HUES48 (cell line): ENCODE data around the gene RPL36A.

ENCODE experiments used
- H3K27ac ChIP-seq: one replicate; pipeline ENCODE4 v1.7.0; 2013; ENCODE audit warnings: low read depth, low read length, inconsistent platforms
- H3K27me3 ChIP-seq: 2 replicates; pipeline ENCODE4 v1.6.1; 2013; ENCODE audit warnings: mild to moderate bottlenecking, low read length; ENCODE audit not compliant: control insufficient read depth, insufficient read depth
- H3K36me3 ChIP-seq: 2 replicates; pipeline ENCODE4 v1.6.1; 2013; ENCODE audit warnings: low read length; ENCODE audit not compliant: control insufficient read depth, insufficient read depth
- H3K4me1 ChIP-seq: 2 replicates; pipeline ENCODE4 v1.6.1; 2013; ENCODE audit warnings: mild to moderate bottlenecking, low read length; ENCODE audit not compliant: control insufficient read depth, insufficient read depth
- H3K4me3 ChIP-seq: 2 replicates; pipeline ENCODE4 v1.5.1; 2013; ENCODE audit warnings: mild to moderate bottlenecking, low read depth, low read length
- H3K9ac ChIP-seq: 2 replicates; pipeline ENCODE4 v1.6.1; 2013; ENCODE audit warnings: mild to moderate bottlenecking, low read depth, low read length, moderate library complexity
- H3K9me3 ChIP-seq: 2 replicates; pipeline ENCODE4 v1.6.1; 2013; ENCODE audit warnings: low read length; ENCODE audit not compliant: control insufficient read depth, insufficient read depth

The RPL36A gene

DNA sequence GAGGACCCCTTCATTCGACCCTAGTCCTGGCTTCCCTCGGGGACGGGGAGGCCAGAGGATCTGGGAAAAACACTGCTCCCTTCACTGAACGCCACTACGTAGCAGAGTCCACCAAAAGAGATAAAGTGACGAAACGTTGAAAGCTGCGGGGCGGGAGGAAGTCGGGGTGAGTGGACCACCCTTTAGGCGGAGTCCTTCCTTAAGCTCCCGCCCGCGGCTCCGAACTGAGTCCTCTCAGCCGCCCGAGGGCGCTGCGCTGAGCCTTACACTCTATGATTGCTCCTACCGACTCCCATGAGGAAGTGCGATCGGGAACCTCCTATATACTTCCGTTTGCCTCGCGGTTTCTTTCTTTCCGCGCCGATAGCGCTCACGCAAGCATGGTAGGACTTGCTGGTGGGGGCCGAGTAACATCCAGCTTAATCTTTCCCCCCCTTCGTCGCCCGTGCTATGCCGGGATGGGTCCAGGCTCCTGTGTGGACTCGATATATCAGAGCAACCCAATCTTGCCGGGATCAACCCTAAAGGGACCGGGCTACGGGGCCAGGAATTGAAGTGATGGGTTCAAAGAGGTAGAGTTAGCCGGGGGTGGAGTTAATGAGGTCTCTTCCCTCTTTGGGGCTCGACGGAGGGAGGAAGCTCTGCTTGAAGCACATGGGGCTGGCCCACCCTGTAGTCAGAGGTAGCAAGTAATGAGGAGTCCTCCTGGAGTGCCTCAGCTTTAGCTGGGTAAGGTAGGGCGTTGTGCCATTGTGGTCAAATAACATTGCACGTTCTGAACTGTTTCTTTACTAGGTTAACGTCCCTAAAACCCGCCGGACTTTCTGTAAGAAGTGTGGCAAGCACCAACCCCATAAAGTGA is at the start of gene RPL36A:
TSS of gene RPL36A (plus strand) at position 348 of the 862 bp plus-strand sequence. CDS start at position 381, 33 bp downstream.
- peak within 1 kb of the TSS; percentile 91 for H3K9ac ChIP-seq
- H3K27ac ChIP-seq = peak within 1 kb of the TSS; percentile 93
- H3K36me3 ChIP-seq = peaks cover 41% of the 10 kb centered on the region
- H3K4me1 ChIP-seq = no peaks in the 10 kb centered on the region
- no peaks in the 10 kb centered on the region for H3K27me3 ChIP-seq
- H3K9me3 ChIP-seq = peaks cover 27% of the 10 kb centered on the region
- peak within 1 kb of the TSS; percentile 76 for H3K4me3 ChIP-seq

DNA sequence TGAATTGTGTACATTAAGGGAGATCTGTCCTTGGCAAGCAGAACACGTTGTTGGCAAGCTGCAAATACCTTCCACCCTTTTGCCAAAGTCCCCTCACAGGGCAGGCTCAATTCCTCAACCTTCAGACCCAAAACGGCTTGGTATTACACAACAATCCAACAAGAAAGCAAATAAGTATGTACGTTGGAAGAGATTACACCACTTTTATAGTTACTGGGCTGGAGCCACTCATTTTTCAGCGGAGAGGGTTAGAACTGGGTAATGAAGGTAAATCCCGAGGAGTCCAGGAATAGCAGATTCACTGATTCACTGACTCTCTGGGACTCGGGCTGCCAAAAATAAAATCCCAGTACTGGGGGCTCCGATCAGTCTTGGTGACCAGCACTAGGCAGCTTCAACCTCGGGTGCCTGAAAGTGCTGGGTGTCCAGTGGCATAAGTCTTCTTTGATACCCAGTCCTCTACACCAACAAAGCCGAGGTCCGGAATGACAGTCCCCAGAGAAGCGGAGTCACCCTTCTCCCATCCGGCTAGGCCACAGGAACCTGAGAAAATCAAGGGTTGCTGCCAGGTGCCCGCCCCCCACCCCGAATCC is 42.9 kb upstream of the RPL36A start:
- Histone ChIP-seq H3K27ac (no peak overlapping the region), H3K4me3 (peak overlapping the region; percentile 78), H3K4me1 (no peaks in the 10 kb centered on the region), H3K36me3 (peaks cover 15% of the 10 kb centered on the region), H3K9me3 (peaks cover 26% of the 10 kb centered on the region; the same call in 1 of the 2 replicates), H3K27me3 (no peaks in the 10 kb centered on the region), H3K9ac (peak overlapping the region; percentile 84)

DNA sequence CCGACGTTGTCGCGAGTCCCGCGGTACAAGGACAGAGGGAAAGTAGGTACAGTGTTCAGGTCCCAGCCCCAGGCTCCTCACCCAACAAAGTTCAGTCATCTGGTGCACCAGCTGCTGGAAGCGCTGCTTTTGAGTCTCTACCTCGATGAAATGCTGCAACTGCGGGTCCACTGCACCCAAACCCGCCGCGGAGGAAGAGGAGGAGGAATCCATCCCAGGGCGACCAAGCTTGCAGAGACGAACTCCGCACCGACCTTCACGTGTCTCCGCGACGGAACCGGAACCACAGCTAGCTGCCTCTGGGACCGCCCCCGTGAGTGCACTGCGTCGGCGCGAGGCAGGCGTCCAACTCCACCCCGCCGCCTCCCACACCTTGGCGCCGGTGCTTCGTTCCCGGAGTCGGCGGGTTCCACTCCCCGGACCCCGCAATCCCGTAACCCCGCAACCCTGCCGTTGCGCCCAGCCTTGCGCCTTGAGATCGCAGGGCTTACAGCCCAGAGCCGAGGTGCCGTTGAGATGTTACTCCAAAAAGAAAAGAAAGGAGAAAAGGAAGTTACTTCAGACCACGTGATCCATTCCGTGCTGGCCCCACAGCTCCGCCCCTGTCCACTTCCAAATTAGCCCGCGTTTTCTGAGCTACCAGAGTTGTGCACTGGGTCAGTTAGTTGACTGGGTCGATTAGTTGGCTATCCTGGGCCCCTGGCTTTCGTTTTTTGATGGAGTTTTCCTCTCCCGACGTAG is 42.2 kb upstream of the RPL36A start, which contains the start of gene TIMM8A:
TSS of gene TIMM8A (minus strand) at position 291 of the 741 bp plus-strand sequence. CDS start at position 213, 78 bp downstream.
- no peaks in the 10 kb centered on the region for H3K27me3 ChIP-seq
- peaks cover 23% of the 10 kb centered on the region; the same call in 1 of the 2 replicates for H3K9me3 ChIP-seq
- peaks cover 15% of the 10 kb centered on the region for H3K36me3 ChIP-seq
- H3K9ac ChIP-seq = peak within 1 kb of the TSS; percentile 84
- H3K27ac ChIP-seq = peak within 1 kb of the TSS; percentile 93
- peak within 1 kb of the TSS; percentile 78 for H3K4me3 ChIP-seq
- H3K4me1 ChIP-seq = no peaks in the 10 kb centered on the region

DNA sequence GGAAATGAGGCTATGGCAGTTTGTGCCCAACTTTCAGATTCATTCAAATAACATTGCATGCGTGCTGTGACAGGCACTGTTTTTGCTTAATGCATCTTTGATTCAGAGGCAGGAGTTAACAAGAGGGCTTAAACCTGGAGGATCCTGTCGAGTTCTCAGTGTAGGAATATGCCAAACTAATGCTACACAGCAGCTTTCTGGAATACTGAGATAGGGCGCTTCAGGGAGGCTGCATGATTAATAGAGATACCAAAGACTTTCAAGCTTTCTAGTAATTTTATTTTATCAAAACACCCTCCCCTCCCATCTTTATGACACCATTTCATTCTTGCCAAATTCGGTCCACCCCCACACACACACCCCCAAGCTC is 41.6 kb upstream of the RPL36A start:
- Histone ChIP-seq H3K9ac (peak overlapping the region; percentile 84; the same call in 1 of the 2 replicates), H3K36me3 (peaks cover 15% of the 10 kb centered on the region), H3K9me3 (peaks cover 23% of the 10 kb centered on the region; the same call in 1 of the 2 replicates), H3K4me1 (no peaks in the 10 kb centered on the region), H3K27ac (peak overlapping the region; percentile 93), H3K27me3 (no peaks in the 10 kb centered on the region), H3K4me3 (peak overlapping the region; percentile 78)

DNA sequence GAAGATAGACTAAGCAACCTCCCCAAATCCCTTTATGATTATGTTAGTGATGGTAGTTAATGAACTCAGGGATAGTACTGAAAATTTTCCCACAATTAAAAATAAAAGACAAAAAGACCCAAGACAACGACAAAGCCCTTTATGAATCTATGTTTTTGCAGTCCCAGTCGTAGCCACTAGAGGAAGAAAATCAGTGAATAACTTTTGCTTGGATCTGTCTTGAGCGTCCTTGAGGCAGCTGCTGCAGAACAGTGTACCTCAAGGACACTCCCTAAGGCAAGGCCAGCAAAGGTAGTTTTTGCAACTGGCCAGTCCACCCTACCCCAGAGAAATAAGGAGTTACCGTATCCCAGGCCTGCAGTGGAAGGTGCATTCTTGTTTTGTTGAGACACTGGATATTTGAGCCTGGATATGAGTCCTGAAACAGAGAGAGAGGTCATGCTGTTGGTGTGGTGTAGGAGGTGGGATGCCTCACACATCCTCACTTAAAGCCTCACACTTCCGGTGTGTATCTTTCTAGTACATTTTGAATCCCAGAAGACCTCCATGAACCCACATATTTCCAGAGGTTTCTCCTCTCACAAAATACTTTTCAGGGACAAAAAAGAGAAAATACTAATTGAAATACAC is 33.5 kb upstream of the RPL36A start:
- Histone ChIP-seq H3K36me3 (no peaks in the 10 kb centered on the region), H3K4me1 (no peaks in the 10 kb centered on the region), H3K27ac (no peak overlapping the region), H3K9ac (no peak overlapping the region), H3K4me3 (no peak overlapping the region), H3K27me3 (no peaks in the 10 kb centered on the region; the same call in 1 of the 2 replicates), H3K9me3 (0 out of 2 replicates have a peak, but pooled peaks cover 18% of the 10 kb centered on the region)

DNA sequence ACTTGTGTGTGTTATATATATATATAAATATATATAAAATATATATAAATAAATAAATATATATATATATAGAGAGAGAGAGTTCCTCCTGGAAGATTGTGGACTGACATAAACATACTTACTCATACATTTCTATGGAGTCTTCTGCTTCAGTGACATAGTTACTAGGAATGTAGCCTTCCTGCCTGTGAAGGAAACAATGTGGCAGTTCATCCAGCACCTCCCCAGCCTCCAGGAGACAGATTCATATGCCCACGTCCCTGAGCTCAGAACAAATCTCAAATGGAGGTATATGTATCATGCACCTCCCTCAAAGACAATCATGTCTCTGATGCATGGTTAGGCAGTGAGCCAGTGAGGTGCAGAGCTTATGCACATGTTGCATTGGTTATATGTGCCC is 30.8 kb upstream of the RPL36A start:
- no peaks in the 10 kb centered on the region; the same call in 1 of the 2 replicates for H3K27me3 ChIP-seq
- H3K36me3 ChIP-seq = no peaks in the 10 kb centered on the region
- peaks cover 18% of the 10 kb centered on the region; the same call in 1 of the 2 replicates for H3K9me3 ChIP-seq
- no peak overlapping the region for H3K27ac ChIP-seq
- H3K9ac ChIP-seq = no peak overlapping the region
- H3K4me1 ChIP-seq = no peaks in the 10 kb centered on the region
- H3K4me3 ChIP-seq = no peak overlapping the region

DNA sequence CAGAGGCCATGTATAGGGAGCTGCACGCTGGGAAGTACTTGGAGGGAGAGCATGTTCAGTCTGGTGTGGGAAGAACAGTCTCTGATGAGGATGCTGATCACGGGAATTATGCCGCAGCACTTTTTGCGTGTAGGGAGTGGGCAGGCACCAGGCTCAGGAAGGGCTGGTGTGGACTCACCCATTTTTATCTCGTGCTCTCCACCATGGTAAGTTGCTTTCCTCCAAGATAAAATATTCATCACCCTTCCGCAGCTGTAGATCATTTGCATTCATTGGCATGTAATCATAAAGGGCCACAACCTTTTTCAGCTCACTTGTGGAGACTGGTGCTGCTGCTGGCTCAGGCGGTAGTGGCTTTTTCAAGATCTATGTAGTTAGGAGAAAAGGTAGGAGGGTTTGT is 30.4 kb upstream of the RPL36A start:
- Histone ChIP-seq H3K4me1 (no peaks in the 10 kb centered on the region), H3K27me3 (no peaks in the 10 kb centered on the region; the same call in 1 of the 2 replicates), H3K27ac (no peak overlapping the region), H3K9ac (no peak overlapping the region), H3K9me3 (peaks cover 18% of the 10 kb centered on the region; the same call in 1 of the 2 replicates), H3K36me3 (no peaks in the 10 kb centered on the region), H3K4me3 (no peak overlapping the region)

DNA sequence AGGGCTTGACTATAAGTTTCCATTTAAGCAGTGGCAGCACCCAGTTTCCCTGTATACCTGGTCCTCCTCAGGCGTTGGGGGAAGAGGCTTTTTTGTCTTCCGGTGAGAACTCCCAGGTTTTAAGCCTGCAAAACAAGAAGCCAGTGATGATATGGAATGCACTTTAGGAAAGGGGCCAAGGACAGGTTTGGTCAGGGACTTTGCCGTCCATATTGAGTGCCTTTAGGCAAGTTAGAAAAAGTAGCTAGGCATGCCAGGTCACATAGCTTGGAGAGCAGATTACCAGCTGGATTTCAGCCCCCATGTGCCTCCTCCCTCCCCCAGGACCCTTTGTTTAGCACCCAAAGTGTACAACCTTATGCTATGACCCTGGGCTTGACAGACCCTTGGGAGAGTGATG is 28.7 kb upstream of the RPL36A start:
- H3K9ac ChIP-seq = no peak overlapping the region
- H3K4me3 ChIP-seq = no peak overlapping the region
- no peaks in the 10 kb centered on the region; the same call in 1 of the 2 replicates for H3K27me3 ChIP-seq
- H3K9me3 ChIP-seq = peaks cover 14% of the 10 kb centered on the region; the same call in 1 of the 2 replicates
- no peaks in the 10 kb centered on the region for H3K36me3 ChIP-seq
- H3K4me1 ChIP-seq = no peaks in the 10 kb centered on the region
- no peak overlapping the region for H3K27ac ChIP-seq

DNA sequence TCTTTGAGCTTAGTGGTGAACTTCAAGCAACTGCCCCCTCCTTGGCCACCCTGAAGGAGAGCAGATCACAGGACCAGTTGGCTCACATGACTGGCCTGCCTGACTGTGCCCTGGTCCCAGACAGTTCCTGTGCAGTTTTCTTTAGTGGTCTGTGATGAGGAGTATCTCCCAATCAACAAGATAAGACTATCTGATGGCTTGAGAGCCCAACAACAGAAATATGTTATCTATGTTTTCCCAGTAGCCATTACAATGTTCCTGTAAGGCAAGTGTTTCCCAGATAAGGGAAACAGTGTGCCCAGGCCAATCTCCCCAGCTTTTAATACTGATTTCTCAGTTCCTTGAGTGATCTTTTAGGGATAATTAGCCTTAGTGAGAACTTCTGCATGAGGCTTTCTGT is 28.1 kb upstream of the RPL36A start:
- Histone ChIP-seq H3K27me3 (no peaks in the 10 kb centered on the region; the same call in 1 of the 2 replicates), H3K27ac (no peak overlapping the region), H3K9me3 (peaks cover 13% of the 10 kb centered on the region; the same call in 1 of the 2 replicates), H3K36me3 (no peaks in the 10 kb centered on the region), H3K9ac (no peak overlapping the region), H3K4me3 (no peak overlapping the region), H3K4me1 (no peaks in the 10 kb centered on the region)

DNA sequence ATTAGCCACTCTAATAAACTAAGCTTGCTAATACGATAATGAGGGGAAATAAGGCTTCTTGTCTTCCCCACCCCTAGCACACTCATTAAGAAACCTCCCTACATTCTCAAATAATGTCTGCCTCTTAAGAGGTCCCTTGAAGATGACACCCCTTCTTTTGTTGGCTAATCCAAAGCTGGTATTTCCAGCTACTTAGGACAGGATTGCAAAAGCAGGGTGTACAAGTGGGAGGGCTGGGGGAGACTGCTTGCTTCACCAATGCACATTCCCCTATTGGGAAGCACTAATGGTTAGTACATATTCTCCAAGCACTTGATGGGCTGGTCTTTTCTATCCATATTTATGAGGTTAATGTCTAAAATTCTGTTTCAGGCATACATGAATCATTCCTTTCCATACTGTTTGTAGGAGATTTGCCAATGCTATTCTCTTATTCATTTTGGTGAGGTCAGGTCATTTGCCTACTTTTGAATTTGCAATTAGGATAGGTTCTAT is 25.5 kb upstream of the RPL36A start:
- Histone ChIP-seq H3K9ac (no peak overlapping the region), H3K9me3 (peaks cover 21% of the 10 kb centered on the region), H3K4me1 (no peaks in the 10 kb centered on the region), H3K4me3 (no peak overlapping the region), H3K36me3 (no peaks in the 10 kb centered on the region), H3K27me3 (no peaks in the 10 kb centered on the region), H3K27ac (no peak overlapping the region)
